AG04449 (cell line): ENCODE data around the gene RTF1.
"Not testable (repeated sequence)": the region's sequence is repeated elsewhere in the genome, so short reads cannot be mapped to it uniquely, and the experiment has no call there.

ENCODE experiments used
- CTCF ChIA-PET: fragments of 350-600 bp; formaldehyde crosslinking; extraction: SDS; loops from one replicate; lab custom pipeline; 2021; ENCODE audit warnings: antibody characterized with exemption; lab: Yijun Ruan, JAX
- POLR2A ChIA-PET: fragments of 400-600, 350-600 bp; formaldehyde crosslinking; extraction: SDS; loops from one replicate; lab custom pipeline; 2020; ENCODE audit warnings: antibody characterized with exemption, inconsistent platforms; lab: Yijun Ruan, JAX
- DNase-seq: peaks from one replicate; pipeline ENCODE4 v3.0.0-alpha.2; 2010; ENCODE audit warnings: low read depth, low spot score
- H3K4me3 ChIP-seq: 2 replicates; pipeline ENCODE4 v1.5.1; 2011; ENCODE audit warnings: low read depth, mild to moderate bottlenecking, control low read depth, low read length
- CTCF ChIP-seq: IDR thresholded peaks from one replicate; pipeline ENCODE4 v1.5.1; 2011; ENCODE audit warnings: mild to moderate bottlenecking, moderate library complexity, low read length, control low read depth, inconsistent platforms; ENCODE audit not compliant: insufficient read depth; ENCODE audit errors: missing control alignments

The RTF1 gene

DNA sequence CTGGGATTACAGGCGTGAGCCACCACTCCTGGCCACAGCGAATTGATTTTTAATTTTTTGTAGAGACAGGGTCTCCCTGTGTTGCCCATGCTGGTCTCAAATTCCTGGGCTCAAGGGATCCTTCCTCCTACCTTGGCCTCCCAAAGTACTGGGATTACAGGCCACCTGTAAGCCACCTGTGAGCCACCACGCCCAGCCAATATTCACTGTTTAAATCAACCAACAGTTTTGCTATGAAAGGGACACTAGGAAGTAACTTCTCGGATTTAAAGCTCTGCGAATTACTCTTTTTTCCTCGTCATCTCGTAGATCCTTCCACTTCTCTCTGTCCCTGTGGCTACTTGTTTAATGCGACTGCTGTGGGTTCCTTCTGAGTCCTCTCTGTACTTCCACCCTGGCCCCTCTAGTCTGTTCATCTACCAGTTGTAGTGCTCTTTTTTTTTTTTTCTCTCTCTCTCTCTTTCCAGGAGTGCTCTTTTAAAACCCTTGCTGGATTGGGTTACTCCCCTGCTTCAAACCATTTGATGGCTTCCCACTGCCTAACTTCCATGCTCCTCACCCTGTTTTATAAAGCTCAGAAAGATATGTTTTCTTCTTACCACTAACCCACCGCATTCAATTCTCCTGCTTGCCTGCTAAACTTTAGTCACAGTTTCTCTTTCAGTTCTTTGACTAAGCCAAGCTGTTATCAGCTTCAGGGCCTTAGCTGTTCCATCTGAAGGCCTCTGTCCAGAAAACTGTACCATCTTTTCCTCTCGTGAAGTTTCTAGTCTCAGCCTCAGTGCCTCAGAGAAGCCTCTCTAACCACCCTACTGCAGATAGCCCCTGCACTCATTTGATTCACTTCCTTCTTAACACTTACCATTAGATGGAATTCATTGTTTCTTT is 12.4 kb downstream of the RTF1 start:
- POLR2A ChIA-PET = no interaction called here
- CTCF ChIA-PET = interaction anchor here (0.6 to 1.8 kb wide), 2 partner anchors 37 to 526 kb away, joined by 3 to 7 read pairs; no protein-coding TSS in a partner anchor

DNA sequence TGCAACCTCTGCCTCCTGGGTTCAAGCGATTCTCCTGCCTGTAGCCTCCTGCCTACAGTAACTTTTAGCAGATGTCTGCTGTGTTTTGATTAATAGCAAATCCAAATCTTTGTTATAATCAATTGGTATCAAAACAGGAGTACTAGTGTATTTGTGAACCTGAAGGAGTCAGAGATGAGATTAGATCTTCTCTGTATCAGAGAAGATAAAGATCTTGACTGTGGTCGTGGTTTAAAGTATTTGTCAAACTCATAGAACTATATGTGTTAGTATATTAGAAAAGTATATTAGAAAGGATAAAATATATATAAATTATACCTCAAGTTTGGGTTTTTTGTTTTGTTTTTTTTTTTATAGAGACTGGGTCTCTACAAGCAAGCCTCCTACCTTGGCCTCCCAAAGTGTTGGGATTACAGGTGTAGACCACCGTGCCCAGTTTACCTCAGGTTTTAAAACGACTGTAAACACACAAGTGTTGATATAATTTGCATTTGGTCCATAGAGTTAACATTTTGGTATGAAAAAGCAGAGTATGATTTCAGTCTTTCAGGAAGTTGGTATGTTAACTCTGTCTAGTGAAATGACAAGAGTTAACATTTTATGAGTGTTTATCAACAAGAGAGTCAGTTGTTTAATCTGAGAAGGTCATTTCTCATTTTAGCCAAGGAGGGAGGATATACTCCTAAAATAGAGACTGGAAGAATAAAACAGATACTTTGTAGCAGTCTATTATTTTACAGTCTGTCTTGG is 18.3 kb downstream of the RTF1 start:
- CTCF ChIA-PET = no interaction called here
- POLR2A ChIA-PET = no interaction called here
- DNase-seq = no peak
- H3K4me3 ChIP-seq = no peak overlapping the region
- no peak for TF ChIP-seq CTCF

More for the DNA sequence above, 12.4 kb downstream of the RTF1 start:
- TF ChIP-seq CTCF = no peak
- no peak for DNase-seq
- no peak overlapping the region for H3K4me3 ChIP-seq

GRCh38 chr15:41437448-41437847 is 20.6 kb downstream of the RTF1 start:
- ChIA-PET POLR2A (no interaction called here), CTCF (interaction anchor here (0.7 kb wide), 1 partner anchor 17 kb away, joined by 3 read pairs; no protein-coding TSS in a partner anchor)
- no peak overlapping the region for H3K4me3 ChIP-seq
- no peak for DNase-seq
- TF ChIP-seq CTCF = no peak

- DNase-seq = no peak
- POLR2A ChIA-PET = no interaction called here
- H3K4me3 ChIP-seq = no peak overlapping the region
- CTCF ChIA-PET = interaction anchor here (0.7 kb wide), 1 partner anchor 18 kb away, joined by 3 read pairs; no protein-coding TSS in a partner anchor
- no peak for TF ChIP-seq CTCF
Observed at GRCh38 chr15:41438206-41438605, 21.3 kb downstream of the RTF1 start.

GRCh38 chr15:41438745-41439144 is 21.9 kb downstream of the RTF1 start:
- POLR2A ChIA-PET, DNase-seq, H3K4me3 ChIP-seq, CTCF ChIA-PET: not testable (repeated sequence)

- H3K4me3 ChIP-seq = no peak overlapping the region
- no peak for TF ChIP-seq CTCF
- POLR2A ChIA-PET = no interaction called here
- DNase-seq = no peak
- CTCF ChIA-PET = interaction anchor here (4.3 kb wide), 1 partner anchor 23 kb away, joined by 14 read pairs; no protein-coding TSS in a partner anchor
Observed at GRCh38 chr15:41443275-41443674, 26.4 kb downstream of the RTF1 start.
